DOHH2 (cell line): ENCODE measurements around the gene AMMECR1.

Experiments used
- H3F3A ChIP-seq: fragments of 200-600 bp; sonication (generic), shearing (Covaris generic); 2 replicates; pipeline ENCODE4 v1.6.0; 2016; ENCODE audit warnings: antibody characterized with exemption, mild to moderate bottlenecking; ENCODE audit not compliant: control insufficient read depth, insufficient read depth
- H3K27ac ChIP-seq: fragments of 200-600 bp; sonication (generic); 2 replicates; pipeline ENCODE4 v1.5.1; 2014; ENCODE audit warnings: low read depth, mild to moderate bottlenecking, low read length, moderate library complexity
- H3K27me3 ChIP-seq: fragments of 200-600 bp; sonication (generic); 2 replicates; pipeline ENCODE4 v1.6.1; 2014; ENCODE audit warnings: mild to moderate bottlenecking, low read length, mixed read lengths; ENCODE audit not compliant: control insufficient read depth
- H3K36me3 ChIP-seq: fragments of 200-600 bp; sonication (generic); 2 replicates; pipeline ENCODE4 v1.6.1; 2014; ENCODE audit warnings: mild to moderate bottlenecking, low read length, moderate library complexity, mixed read lengths; ENCODE audit not compliant: control insufficient read depth
- H3K4me1 ChIP-seq: fragments of 200-600 bp; sonication (generic); 2 replicates; pipeline ENCODE4 v1.6.1; 2014; ENCODE audit warnings: mild to moderate bottlenecking, low read length, mixed read lengths; ENCODE audit not compliant: control insufficient read depth
- H3K4me2 ChIP-seq: fragments of 200-600 bp; sonication (generic); 2 replicates; pipeline ENCODE4 v1.6.0; 2014; ENCODE audit warnings: mild to moderate bottlenecking, low read length, moderate library complexity
- H3K4me3 ChIP-seq: fragments of 200-600 bp; sonication (generic); 2 replicates; pipeline ENCODE4 v1.5.1; 2014; ENCODE audit warnings: mild to moderate bottlenecking, low read length, mixed read lengths
- H3K79me2 ChIP-seq: fragments of 200-600 bp; sonication (generic); 2 replicates; pipeline ENCODE4 v1.6.1; 2014; ENCODE audit warnings: mild to moderate bottlenecking, low read length, mixed read lengths; ENCODE audit not compliant: control insufficient read depth
- H3K9me2 ChIP-seq: fragments of 200-600 bp; sonication (generic); replicated peaks from 2 replicates; pipeline ENCODE4 v1.6.1; 2014; ENCODE audit warnings: mild to moderate bottlenecking, low read length, mixed read lengths; ENCODE audit not compliant: control insufficient read depth
- H3K9me3 ChIP-seq: fragments of 200-600 bp; sonication (generic); 2 replicates; pipeline ENCODE4 v1.6.1; 2014; ENCODE audit warnings: antibody characterized with exemption, low read length, mixed read lengths; ENCODE audit not compliant: control insufficient read depth, insufficient read depth
- H4K20me1 ChIP-seq: fragments of 200-600 bp; sonication (generic); 2 replicates; pipeline ENCODE4 v1.6.0; 2014; ENCODE audit warnings: low read depth, mild to moderate bottlenecking, antibody characterized with exemption, low read length, moderate library complexity; ENCODE audit not compliant: control insufficient read depth, insufficient read depth
- EZH2phosphoT487 ChIP-seq: fragments of 200-600 bp; sonication (generic); IDR thresholded peaks from 2 replicates; pipeline ENCODE4 v1.6.1; 2017; ENCODE audit warnings: borderline replicate concordance, mild to moderate bottlenecking, antibody characterized with exemption, low read length, moderate library complexity, mixed read lengths
- TF ChIP-seq, protein P1 (sequence below): fragments of 200-600 bp; sonication (generic); IDR thresholded peaks from one replicate; pipeline ENCODE4 v1.5.1; 2014; ENCODE audit warnings: antibody characterized with exemption, mild to moderate bottlenecking, low read depth, low read length; ENCODE audit not compliant: poor library complexity, severe bottlenecking

The AMMECR1 gene

DNA sequence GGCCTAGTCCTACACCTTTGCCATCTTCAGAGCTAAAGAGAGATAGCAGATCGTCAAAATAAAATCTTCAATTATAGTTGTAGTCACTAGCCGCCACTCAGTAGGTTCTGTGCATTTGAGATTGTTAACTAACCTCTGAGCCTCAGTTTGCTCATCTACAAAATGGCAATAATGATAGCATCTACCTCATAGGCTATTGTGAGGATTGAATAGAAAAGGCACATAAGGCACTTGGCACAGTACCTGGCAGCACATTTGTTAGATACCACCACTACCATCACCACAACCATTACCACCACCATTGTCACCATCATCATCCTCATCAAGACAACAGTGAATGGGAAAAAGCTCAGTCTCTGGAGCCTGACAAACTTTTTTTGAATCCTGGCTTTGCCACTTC lies 134.6 kb downstream of the AMMECR1 start:
- Histone ChIP-seq H3K9me2 (no peaks in the 10 kb centered on the region), H3K4me3 (no peak overlapping the region), H3K79me2 (no peaks in the 10 kb centered on the region), H4K20me1 (no peaks in the 10 kb centered on the region), H3F3A (no peaks in the 10 kb centered on the region), H3K4me2 (no peak overlapping the region), H3K27ac (no peak overlapping the region), H3K36me3 (no peaks in the 10 kb centered on the region), H3K27me3 (no peaks in the 10 kb centered on the region), H3K4me1 (no peaks in the 10 kb centered on the region), H3K9me3 (no peaks in the 10 kb centered on the region)
- TF ChIP-seq EZH2phosphoT487 = no peak
- TF ChIP-seq, protein P1, sequence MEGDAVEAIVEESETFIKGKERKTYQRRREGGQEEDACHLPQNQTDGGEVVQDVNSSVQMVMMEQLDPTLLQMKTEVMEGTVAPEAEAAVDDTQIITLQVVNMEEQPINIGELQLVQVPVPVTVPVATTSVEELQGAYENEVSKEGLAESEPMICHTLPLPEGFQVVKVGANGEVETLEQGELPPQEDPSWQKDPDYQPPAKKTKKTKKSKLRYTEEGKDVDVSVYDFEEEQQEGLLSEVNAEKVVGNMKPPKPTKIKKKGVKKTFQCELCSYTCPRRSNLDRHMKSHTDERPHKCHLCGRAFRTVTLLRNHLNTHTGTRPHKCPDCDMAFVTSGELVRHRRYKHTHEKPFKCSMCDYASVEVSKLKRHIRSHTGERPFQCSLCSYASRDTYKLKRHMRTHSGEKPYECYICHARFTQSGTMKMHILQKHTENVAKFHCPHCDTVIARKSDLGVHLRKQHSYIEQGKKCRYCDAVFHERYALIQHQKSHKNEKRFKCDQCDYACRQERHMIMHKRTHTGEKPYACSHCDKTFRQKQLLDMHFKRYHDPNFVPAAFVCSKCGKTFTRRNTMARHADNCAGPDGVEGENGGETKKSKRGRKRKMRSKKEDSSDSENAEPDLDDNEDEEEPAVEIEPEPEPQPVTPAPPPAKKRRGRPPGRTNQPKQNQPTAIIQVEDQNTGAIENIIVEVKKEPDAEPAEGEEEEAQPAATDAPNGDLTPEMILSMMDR = no peak

DNA sequence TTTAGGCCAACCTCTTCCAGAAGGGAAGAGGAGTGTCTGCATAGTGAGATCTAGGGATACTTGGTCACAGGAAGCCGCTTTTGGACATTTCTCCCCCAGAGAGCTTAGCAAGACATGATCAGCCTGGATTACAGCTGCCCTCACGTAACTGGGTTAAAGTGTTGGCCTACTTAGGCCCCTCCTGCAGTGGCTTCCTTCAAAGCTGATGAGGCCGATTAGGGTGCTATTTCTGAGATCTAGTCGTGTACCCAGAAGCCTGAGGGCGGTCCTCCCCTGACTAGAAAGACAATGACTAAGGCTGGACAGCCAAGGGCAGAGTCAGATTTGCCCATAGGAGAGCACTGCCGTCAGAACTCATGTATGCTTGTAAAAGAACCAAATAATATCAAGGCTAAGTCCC lies 135.0 kb downstream of the AMMECR1 start:
- H3F3A ChIP-seq = no peaks in the 10 kb centered on the region
- H3K4me2 ChIP-seq = no peak overlapping the region
- H4K20me1 ChIP-seq = no peaks in the 10 kb centered on the region
- H3K79me2 ChIP-seq = no peaks in the 10 kb centered on the region
- H3K9me2 ChIP-seq = no peaks in the 10 kb centered on the region
- TF ChIP-seq, protein P1 = no peak
- no peak for TF ChIP-seq EZH2phosphoT487
- H3K27me3 ChIP-seq = no peaks in the 10 kb centered on the region
- no peaks in the 10 kb centered on the region for H3K36me3 ChIP-seq
- no peak overlapping the region for H3K4me3 ChIP-seq
- H3K9me3 ChIP-seq = no peaks in the 10 kb centered on the region
- H3K27ac ChIP-seq = no peak overlapping the region
- H3K4me1 ChIP-seq = no peaks in the 10 kb centered on the region

GRCh38 chrX:110182362-110182761 lies 135.5 kb downstream of the AMMECR1 start:
- H3K4me3 ChIP-seq = no peak overlapping the region
- no peaks in the 10 kb centered on the region for H3K27me3 ChIP-seq
- H3K4me2 ChIP-seq = no peak overlapping the region
- no peaks in the 10 kb centered on the region for H3K79me2 ChIP-seq
- no peaks in the 10 kb centered on the region for H3F3A ChIP-seq
- no peaks in the 10 kb centered on the region for H3K9me3 ChIP-seq
- no peaks in the 10 kb centered on the region for H3K36me3 ChIP-seq
- no peak overlapping the region for H3K27ac ChIP-seq
- no peaks in the 10 kb centered on the region for H4K20me1 ChIP-seq
- H3K9me2 ChIP-seq = no peaks in the 10 kb centered on the region
- H3K4me1 ChIP-seq = no peaks in the 10 kb centered on the region
- TF ChIP-seq, protein P1 = no peak
- TF ChIP-seq EZH2phosphoT487 = no peak
